ENCODE measurements around the gene SAMD4B. TPM values are rescaled to one million over a fixed set of nuclear protein-coding genes. Genes with fewer than 3 reads are reported as not detected.

Gene SAMD4B
- total RNA-seq, 4 donors from 2014 or later: 103 to 193 (median 115) TPM

- H3K4me3 ChIP-seq: no peak overlapping the region
- no peak for TF ChIP-seq CTCF (IDR thresholded peaks at IDR 0.05)
- TF ChIP-seq EP300 (IDR thresholded peaks at IDR 0.05): no peak
- TF ChIP-seq POLR2A (IDR thresholded peaks at IDR 0.05): no peak
- WGBS, 2 donors: 83 to 88% methylated on average over 1 of the region's 1 CpG
- H3K27me3 ChIP-seq: no peaks in the 10 kb centered on the region
- H3K27ac ChIP-seq: peak overlapping the region; percentile 28 to 99 (median 88)
- no peaks in the 10 kb centered on the region for H3K9me3 ChIP-seq
- H3K4me1 ChIP-seq: peaks cover 4 to 53% (median 40%) of the 10 kb centered on the region in 4 donors
- DNase-seq (ENCODE audit: low spot score in 2 of 2): no peak
- H3K36me3 ChIP-seq: peaks cover 5 to 62% (median 11%) of the 10 kb centered on the region in 3 donors
These were observed 18.4 kb downstream of the SAMD4B start for GRCh38 chr19:39360599-39360998.

GRCh38 chr19:39362682-39363657 lies 20.7 kb downstream of the SAMD4B start:
- no peak for DNase-seq (ENCODE audit: low spot score in 2 of 2)
- peak overlapping the region; percentile 77 to 99 (median 88) for H3K27ac ChIP-seq
- TF ChIP-seq POLR2A (IDR thresholded peaks at IDR 0.05): no peak
- TF ChIP-seq EP300 (IDR thresholded peaks at IDR 0.05): peak in 1 of 2 donors; percentile 5
- TF ChIP-seq CTCF (IDR thresholded peaks at IDR 0.05): no peak
- H3K4me1 ChIP-seq: peaks cover 4 to 76% (median 47%) of the 10 kb centered on the region in 4 donors
- H3K36me3 ChIP-seq: peaks cover 0 to 55% (median 0%) of the 10 kb centered on the region in 3 donors
- 36 to 42% methylated on average over 6 of the region's 6 CpGs for WGBS, 2 donors
- H3K9me3 ChIP-seq: no peaks in the 10 kb centered on the region
- no peaks in the 10 kb centered on the region for H3K27me3 ChIP-seq
- no peak overlapping the region for H3K4me3 ChIP-seq

GRCh38 chr19:39363901-39364457 lies 21.8 kb downstream of the SAMD4B start:
- 11 to 21% methylated on average over 5 of the region's 5 CpGs for WGBS, 2 donors
- Histone ChIP-seq H3K36me3 (peaks cover 0 to 53% (median 0%) of the 10 kb centered on the region in 3 donors), H3K9me3 (no peaks in the 10 kb centered on the region), H3K27ac (peak overlapping the region; percentile 77 to 99 (median 88)), H3K4me1 (peaks cover 4 to 81% (median 47%) of the 10 kb centered on the region in 4 donors), H3K4me3 (no peak overlapping the region), H3K27me3 (no peaks in the 10 kb centered on the region)
- TF ChIP-seq CTCF (IDR thresholded peaks at IDR 0.05) (peak in 1 of 5 experiments; percentile 9), EP300 (IDR thresholded peaks at IDR 0.05) (peak in 1 of 2 donors; percentile 96), POLR2A (IDR thresholded peaks at IDR 0.05) (no peak)
- DNase-seq (ENCODE audit: low spot score in 2 of 2): peak; percentile 49 to 63

- peaks cover 2 to 53% (median 11%) of the 10 kb centered on the region in 3 donors for H3K36me3 ChIP-seq
- TF ChIP-seq POLR2A (IDR thresholded peaks at IDR 0.05) (no peak), EP300 (IDR thresholded peaks at IDR 0.05) (no peak), CTCF (IDR thresholded peaks at IDR 0.05) (no peak)
- no peaks in the 10 kb centered on the region for H3K9me3 ChIP-seq
- H3K27me3 ChIP-seq: no peaks in the 10 kb centered on the region
- DNase-seq (ENCODE audit: low spot score in 2 of 2): no peak
- peaks cover 4 to 81% (median 47%) of the 10 kb centered on the region in 4 donors for H3K4me1 ChIP-seq
- no peak overlapping the region for H3K4me3 ChIP-seq
- peak overlapping the region; percentile 77 to 99 (median 88) for H3K27ac ChIP-seq
- WGBS, 2 donors: 95 to 100% methylated on average over 1 of the region's 1 CpG
These were observed 23.3 kb downstream of the SAMD4B start for GRCh38 chr19:39365531-39365930.
